ENCODE results near the gene CAPN8. TPM values are rescaled to one million over a fixed set of nuclear protein-coding genes. Genes with fewer than 3 reads are reported as not detected.

CAPN8 gene
- total RNA-seq, 1 donor from 2014 or later = 1.7 TPM

Other genes with a start within 250 kb of the CAPN8 start
- gene CAPN2, start 46.8 kb upstream of the CAPN8 start, total RNA-seq (ENCODE audit: insufficient read depth, low replicate concordance) = 151 TPM
- gene TP53BP2, start 180.2 kb upstream of the CAPN8 start, total RNA-seq (ENCODE audit: insufficient read depth, low replicate concordance) = 95.3 TPM

All from umbilical cord (tissue), 1 donor.